HG02840 (cell line): ENCODE results near the gene TRAP1.

ENCODE experiments used
- ATAC-seq: cut with Tn5 transposase; IDR thresholded peaks from one replicate; pipeline ENCODE4 v1.9.1; 2021; ENCODE audit warnings: mild to moderate bottlenecking, moderate library complexity, moderate number of reproducible peaks; ENCODE audit not compliant: unreplicated experiment, low FRiP score

The TRAP1 gene

DNA sequence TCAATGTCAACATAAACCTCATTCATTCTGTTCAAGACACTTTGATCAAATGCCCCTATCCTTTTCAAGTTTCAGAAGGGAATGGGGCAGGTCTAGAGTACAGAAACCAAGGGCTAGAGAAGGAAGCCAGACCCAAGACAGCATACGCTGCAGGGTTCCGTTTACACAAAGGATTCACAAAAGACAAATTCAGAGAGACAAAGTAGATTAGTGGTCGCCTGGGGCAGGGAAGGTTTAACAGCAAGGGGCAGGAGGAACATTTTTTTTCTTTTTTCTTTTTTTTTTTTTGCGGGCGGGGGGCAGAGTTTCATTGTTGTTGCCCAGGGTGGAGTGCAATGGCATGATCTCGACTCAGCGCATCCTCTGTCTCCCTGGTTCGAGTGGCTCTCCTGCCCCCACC, 19.9 kb upstream of the TRAP1 start:
- ATAC-seq: no peak

DNA sequence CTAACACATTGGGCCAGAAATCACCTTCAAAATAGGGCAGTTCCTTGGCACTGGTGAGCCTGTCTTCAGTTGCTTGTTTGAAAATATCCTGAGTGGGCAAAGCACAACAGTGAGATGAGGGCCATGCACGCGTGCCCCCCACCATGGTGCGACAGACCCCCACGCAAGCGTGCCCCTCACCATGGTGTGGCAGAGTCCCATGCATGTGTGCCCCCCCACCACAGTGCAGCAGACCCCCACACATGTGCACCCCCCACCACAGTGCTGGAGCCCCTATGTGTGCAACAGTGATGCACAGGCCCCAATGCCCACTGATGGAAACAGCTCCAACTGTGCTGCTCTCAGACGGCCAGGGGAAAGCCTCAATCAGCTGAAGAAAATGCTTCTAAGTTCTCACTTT, 18.8 kb upstream of the TRAP1 start:
- no peak for ATAC-seq

DNA sequence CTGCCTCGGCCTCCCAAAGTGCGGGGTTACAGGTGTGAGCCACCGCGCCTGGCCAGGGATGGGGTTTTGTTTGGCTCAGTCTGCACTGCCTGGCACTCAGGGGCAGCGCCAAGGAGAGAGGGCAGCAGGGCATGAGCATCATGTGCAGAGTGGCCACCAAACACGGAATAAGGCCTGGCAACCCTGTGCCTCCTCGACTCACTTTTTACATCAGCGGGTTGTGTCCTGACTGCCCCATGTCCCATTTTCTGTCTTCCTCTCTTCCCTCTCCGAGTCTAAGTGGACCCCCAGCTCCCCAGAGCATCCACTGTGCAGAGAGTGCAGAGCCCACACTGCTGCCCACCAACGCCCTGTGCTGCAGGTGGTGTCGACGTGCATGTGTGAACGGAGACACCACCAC, 18.2 kb upstream of the TRAP1 start:
- no peak for ATAC-seq

DNA sequence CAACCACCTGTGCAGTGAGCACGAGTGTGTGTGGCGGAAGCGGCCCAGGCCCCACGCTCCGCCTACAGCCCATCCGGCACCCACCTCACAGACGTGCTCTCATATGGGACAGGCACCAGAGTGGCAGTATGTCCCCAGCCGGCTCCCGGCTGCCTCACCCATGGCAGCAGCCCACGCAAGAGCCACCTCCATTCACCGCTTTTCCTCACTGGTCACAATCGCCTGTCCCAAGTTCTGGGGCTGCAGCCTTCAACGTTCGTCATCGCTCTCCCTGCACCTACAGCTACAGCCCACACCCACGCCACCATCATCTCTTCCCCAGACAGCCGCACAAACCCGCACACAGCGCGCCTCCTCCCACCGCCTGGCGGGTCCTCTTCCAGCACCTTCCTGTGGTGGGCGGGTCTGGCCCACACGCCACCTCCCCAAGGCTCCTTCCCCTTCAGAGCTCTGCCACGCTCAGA, 17.5 kb upstream of the TRAP1 start:
- no peak for ATAC-seq

DNA sequence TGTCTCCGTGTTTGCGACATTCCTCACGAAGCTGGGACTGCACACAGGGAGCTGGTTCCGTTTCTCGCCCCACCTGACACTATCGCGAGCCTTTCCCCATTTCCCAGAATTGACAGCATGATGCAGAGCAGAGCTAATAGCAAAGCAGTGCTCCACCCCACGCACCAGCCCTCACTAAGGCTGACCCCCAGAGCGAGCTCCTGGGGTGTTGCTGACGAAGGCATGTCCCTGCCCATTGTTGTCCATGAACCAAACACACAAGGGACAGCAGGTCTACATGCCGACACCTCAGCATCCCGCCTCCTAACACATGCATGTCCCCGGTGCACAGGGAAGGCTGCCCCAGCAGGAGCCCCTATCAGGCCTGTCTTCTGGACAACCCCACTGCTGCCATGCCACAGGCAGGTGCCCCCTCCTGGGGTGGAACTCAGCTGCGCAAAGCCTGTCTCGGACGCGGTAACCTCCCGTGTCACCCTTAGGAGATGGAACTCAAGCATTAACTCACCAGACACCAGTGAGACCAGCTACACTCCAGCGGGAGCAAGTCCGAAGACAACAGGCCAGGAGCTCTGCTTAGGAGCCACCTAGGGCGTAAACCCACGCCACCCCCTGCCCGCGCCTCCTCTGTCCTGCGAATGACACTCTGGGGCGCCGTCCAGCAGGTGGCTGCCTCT, 16.9 kb upstream of the TRAP1 start:
- ATAC-seq: no peak

DNA sequence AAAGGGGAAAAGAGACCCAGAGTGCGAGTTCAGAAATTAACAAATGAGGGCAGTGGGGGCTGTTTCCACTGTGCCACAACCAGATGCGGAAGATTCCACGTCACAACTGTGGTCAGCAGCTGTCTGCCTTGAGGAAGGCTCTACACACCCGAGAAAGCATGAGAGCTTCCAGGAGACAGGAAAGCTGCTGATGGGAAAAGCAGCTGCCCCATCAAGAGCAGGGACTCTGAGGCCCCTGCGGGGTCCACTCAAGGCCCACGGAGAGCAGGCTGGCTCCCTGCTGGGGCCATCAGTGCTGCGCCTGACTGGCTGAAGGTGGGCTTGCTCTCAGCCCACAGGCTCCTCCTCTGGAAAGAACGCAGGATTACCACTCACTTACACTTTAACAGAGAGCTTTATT, 14.8 kb upstream of the TRAP1 start:
- no peak for ATAC-seq

DNA sequence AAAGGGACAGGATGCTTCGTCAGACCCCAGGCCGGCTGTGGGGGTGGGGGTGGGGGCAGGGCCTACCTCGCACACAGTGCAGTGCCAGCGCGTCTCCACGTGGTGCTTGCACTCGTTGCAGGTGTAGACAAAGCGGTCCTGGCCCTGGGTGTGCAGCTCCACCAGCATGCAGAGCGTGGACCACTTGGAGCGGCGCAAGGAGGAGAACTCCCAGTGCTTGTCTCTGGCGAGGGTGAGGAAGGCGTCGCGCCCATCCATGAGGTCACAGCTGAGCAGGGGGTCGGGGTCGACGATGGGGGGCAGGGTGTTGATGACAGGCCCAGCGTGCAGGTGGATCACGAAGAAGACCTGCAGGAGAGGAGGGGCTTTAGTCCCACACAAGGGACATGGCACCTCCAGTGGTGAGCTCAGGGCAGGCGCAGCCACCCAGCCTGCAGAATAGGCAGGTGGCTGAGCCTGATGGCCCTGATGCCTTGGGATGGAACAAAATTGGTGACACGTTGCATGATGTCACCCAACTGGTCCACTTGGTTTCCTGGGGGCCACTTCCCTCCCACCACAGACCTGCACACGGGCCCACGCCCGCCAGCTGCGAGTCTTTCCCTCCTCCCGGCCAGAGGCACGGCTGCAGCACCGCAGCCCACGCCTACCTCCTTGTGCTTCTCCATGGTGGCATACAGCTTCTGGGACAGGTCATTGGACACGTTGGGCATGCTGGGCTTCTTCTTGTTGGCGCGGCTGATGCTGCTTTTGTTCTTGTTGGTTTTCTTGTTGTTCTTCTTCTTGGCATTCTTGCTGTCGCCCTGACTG, 14.0 kb upstream of the TRAP1 start:
- no peak for ATAC-seq

DNA sequence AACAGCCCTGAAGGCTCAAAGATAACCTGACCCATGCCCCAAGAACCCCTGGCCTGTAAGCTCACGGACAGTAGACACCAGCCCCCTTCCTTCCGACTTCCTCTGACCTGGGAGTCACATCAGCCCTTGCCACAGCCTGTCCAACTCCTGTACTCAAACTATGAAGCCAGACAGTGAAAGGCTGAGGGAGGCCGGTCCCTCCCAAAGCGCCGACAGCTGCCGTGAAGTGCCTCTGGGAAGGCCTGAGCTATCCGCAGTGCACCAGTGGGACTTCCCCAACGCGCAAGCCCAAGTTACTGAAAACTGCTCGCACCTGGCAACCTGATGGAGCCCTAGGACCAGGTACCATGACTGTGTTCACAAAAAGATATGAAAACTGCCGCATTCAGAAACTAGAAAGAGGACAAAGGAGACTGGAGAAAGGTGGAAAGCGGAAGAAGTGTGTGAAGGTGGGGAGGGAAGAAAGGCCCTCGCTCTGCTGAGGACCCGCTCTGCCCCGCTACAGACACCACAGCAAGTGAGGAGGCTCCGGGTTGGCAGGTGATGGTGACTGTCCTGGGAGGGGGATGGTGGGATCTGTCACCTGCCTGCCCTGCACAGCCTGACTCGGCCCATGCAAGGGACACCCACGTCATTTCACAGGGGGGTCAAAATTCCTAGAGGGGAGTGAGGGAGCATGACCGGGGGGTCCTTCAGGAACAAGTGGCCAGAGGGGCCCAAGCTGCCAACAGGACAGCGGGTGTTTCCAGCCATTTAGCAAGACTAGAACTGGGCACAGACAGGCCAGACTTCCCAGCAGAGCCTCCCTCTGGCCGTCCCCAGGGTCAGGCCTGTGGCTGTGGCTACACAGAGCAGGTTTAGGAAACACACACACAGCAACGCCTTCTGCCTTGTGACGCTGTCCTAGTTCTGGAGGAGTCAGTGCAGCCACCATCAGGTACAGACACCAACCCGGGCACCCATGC, 13.1 kb upstream of the TRAP1 start:
- ATAC-seq: no peak

DNA sequence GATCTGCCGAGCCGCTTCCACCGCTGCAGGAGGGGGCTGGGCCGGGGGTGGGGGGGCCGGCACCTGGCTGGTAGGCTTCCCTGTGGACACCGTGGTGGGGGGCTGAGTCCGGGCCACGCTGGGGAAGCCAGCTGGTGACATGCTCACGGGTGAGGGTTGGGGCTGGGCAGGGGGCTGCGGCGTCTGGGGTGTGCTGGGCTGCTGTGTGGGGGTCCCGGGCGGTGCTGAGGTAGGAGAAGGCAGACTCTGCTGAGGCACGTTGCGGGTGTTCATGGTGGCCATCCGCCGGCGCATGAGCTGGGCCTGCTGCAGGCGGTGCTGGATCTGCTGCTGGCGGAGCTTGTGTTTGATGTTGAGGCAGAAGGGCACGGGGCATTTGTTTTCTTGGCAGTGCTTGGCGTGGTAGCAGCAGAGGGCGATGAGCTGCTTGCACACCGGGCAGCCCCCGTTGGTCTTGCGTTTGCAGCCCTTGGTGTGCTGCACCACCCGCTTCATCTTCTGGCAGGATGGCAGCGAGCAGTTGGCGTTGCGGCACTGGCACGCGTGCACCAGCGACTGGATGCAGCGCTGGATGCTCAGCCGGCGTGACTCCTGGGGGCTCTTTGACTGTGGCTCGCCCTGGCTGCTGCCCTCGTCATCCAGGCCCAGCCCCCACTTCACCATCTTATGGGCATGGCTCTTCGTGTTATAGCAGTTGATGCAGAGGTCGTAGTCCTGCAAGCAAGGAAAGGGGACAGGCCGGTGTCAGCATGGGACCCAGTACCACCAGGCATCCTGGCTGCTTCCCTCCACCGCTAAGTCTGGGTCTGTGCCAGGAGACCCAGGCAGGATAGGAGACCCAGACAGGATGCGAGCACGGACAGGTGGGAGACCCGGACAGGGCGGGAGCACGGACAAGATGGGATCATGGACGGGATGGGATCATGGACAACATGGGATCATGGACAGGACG, 12.1 kb upstream of the TRAP1 start:
- no peak for ATAC-seq

DNA sequence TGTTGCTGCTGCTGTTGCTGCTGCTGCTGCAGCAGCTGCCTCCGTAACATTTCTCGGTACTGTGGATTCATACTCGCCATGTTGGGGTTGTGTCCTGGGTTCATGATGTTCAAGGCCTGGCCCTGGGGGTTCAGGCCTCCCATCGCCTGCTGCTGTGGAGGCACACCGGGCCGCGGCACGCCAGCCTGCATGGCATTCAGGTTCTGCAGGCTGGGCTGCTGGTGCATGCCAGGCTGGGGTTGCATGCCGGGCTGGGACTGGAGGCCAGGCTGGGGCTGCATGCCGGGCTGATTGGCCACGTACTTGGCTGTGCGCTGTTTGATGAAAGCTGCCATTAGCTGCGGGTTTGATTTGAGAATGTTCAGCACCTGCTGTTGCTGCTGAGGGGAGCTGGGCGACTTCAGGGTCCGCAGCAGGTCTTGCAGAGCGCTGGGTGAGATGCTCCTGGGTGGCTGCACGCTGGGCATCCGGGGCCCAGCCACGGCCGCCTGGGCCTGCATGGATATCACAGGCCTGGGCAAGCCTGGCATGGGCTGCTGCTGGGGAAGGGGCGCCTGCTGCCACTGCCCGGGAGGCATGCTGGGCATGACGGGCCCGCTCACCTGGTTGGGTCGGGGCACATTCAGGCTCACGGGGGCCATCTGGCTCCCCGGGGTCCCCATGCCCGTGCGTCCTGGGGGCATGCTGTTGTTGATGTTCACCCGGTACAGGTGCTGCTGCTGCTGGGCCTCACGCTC, 11.3 kb upstream of the TRAP1 start:
- no peak for ATAC-seq

DNA sequence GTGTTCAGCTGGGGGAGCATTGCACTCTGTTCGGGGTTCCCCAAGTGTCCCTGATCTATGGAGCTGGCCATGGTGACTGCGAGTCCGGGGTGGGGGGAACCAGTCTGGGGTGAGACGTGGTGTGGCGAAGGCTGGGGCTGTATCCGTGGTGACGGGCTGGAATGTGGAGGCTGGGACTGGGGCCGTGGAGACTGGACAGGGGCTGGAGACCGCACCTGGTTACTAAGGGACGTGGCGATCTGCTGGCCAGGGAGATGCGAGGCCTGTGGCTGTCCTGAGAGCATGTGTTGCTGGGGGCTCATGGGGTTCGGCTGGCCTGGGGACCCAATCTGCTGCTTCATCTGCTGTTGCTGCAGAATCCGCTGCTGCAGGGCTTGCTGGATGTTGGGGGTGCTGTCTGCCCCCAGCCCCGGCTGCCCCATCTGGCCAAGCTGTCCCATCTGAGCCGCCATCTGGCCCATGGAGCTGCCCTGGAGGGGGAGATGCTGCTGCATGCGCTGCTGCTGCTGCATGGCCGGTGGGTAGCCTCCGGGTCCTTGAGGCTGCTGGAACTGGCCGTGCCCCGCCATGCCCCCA, 10.6 kb upstream of the TRAP1 start:
- no peak for ATAC-seq

DNA sequence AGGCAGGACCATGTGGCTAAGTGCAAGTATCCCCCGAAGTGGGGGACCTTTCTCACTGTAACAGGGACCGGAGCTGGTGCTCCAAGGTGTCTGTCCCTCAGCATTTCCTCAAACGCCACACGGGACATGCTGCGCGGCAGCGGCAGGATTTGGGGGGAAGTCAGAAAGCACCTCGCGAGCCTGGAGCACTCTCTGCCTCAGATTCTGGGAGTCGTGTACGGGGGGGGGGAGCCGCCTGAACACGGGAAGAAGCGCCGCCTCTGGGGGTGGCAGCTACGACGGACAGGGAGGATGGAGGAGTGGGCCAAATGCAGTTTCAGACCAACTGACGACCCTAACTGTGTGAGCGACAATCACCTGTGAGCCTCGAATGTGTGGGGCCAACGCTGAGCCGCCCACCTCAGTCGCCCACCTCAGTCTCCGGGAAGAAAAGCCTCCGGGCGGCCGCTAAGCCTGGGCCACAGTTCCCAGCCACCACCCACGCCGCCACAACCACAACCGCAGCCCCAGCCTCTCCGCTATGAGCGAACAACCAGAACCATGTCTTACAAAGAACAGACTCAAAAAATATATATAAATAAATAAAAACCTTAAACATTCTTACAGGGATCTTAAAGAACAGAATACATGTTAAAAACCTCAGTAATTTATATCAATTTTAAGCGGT, 8.8 kb upstream of the TRAP1 start:
- no peak for ATAC-seq

DNA sequence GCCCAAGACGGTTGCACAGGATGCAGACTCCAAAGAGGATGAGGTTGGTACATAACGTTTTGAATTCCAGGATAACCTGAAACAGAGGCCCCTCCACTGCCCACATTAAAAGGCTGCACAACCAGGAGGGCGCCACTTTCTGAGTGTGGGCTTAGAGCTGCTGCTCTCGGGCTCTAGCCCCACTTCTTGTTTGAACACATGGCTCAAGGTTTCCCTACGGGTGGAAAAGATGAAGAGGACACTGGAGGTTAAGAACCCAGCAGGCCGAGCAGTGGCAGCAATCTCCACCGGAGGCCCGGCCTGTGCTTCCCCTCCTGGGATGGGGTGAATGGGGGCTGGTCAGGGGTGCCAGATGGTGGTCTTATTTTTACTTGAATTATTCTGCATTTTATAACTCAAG, 8.0 kb upstream of the TRAP1 start:
- ATAC-seq: no peak

DNA sequence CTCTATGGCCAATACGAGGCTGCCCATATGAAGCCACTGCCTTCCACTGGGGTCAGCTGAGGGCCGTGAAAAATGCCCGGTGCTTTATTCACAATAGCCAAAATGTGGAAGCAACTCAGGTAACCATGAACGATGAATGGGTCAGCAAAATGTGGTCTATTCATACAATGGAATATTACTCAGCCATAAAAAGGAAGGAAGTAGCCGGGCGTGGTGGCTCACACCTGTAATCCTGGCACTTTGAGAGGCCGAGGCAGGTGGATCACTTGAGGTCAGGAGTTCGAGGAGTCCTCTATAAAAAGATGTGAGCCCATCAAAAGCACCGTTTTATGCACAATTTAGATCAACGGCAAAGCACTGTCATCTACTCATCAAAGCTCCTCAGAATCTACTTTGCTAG, 5.2 kb upstream of the TRAP1 start:
- no peak for ATAC-seq

DNA sequence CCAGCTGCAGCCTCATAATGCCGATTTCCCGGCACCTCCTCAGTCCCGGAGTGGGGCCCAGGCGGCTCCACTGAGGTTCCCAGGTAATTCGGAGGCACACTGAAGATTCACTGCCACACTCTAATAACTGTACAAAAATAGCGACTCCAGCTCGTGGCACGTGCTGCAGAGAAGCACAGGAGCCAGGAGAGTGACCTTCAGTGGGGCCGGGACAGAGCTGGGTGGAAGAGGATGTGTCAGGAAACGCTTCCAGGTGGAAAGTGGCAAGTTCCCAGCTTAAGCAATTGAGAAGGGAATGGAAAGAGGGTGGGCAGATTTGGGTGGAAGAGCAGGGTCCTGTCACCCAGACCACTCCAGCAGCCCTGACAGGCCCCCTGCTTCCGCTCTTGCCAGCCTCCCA, 3.1 kb upstream of the TRAP1 start:
- no peak for ATAC-seq

DNA sequence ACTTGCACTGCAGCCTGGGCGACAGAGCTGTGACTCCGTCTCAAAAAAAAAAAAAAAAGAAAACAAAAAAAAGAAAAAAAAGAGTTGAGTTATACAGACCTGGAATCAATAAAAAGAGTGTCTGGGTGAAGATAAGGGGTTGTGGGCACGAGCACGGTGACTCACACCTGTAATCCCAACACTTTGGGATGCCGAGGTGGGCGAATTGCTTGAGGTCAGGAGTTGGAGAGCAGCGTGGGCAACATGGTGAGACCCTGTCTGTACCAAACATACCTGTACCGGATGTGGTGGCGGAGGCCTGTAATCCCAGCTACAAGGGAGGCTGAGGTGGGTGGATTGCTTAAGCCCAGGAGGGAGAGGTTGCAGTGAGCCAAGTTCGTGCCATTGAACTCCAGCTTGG, 1.3 kb upstream of the TRAP1 start:
- ATAC-seq: no peak

DNA sequence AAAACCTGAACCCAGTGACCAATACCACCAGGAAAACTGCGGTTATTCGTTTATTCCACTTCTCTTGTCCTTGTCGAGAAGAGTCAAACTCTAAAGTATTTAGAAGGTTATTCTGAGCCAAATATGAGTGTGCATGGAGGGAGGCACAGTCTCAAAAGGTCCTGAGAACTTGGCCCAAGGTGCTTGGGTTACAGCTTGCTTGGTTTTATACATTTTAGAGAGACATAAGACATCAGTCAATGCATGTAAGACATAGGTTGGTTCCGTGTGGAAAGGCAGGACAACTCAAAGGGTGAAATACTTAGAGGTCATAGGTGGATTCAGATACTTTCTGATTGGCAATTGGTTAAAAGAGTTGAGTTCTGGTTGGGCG, 681 bp upstream of the TRAP1 start:
- ATAC-seq: no peak

DNA sequence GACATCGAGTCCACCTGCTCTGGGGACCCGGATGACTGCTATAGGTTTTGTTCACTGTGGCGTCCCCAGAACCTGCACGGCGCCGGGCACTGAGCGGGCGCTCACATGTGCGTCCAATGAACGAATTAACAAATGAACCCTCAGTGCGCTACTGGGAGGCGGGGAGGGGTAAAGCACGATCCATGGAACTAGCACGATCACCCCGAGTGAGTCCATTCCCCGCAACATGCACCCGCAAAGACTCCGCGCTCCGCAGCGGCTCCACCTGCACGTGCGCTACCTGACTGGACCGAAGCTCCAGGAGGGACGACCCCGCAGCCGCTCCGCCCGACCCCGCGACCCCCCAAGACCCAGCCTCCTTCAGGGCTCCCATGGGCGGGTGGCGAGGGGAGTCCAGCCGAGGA, 491 bp downstream of the TRAP1 start:
- ATAC-seq: peak; percentile 30
